Measurements from ENCODE around the gene USP9Y. TPM values are rescaled to one million over a fixed set of nuclear protein-coding genes. Genes with fewer than 3 reads are reported as not detected.

The USP9Y gene
- total RNA-seq, 1 donor from 2014 or later = not detected

GRCh38 chrY:12793999-12794398 is 93.0 kb downstream of the USP9Y start:
- ATAC-seq = no peak

DNA sequence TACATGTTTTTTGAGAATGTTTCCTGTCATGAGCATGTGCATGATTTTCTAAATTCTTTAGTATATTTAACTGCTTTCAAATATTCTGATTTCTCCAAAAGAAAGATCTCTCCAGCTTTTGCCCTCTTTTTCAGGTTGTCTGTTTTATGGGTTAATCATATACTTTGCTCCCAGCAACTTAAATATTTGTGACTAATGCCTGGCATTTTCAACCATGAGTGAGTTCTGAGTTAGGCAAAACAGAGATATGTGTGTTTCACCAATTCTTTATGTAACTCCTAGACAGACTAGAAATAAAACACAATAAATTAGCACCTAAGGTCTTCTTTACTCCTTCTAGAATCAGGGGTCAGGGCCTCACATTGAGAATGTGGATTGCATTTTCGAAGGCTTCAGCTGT is 107.0 kb downstream of the USP9Y start:
- no peak for ATAC-seq

GRCh38 chrY:12809034-12809433 is 108.0 kb downstream of the USP9Y start:
- no peak for ATAC-seq

DNA sequence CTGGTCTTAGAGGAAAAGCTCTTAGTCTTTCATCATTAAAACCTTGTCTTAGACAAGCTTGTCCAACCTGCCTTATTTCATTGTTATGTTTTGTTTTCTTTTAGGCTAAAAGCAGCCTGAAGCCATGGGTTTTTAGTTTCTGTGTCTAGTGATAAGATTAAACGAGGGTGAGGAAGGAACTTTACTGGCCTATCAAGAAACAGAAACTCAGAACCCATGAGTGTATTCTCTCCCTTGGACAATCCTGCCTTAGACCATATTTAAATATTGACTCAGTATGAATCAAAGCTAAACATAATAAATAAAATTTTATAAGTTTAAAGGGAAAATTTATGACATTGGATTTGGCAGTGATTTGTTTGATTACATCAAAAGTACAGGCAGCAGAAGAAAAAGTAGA is 122.4 kb downstream of the USP9Y start:
- ATAC-seq = no peak

DNA sequence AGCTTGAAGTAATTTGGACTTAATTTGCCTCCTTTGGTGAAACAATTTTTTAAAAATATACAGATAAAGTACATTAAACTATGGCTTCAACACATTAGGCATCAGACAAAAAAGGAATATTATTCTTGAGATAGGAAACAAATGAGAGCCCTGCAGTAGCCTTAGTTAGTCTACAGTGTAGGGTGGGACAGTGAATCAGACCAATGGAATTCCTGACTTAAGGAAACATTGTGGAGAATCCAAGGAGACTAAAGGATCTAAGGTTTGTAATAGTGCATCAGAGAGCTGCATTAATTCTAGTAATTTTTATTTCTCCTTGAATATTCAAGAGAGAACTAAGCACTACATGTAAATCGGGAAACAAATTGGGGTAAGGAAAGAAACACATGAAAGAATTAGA is 125.8 kb downstream of the USP9Y start:
- ATAC-seq = no peak

DNA sequence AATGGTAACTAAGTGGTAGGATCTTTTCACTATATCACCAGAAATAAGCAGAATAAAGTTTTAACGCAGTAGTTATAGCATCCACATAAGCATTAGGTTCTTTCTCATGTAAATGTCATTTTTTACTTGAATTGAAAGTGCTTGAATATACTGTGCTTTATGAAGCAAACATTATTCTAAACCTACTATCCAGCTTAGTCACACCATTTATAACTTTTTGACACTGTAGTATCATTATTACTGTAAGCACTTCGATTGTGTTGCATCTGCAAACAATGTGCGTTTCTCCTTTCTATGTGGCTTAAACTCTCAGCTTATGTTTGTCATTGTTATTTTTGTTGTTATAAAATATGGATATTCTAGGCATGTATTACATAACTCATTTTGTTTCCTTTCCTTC is 132.3 kb downstream of the USP9Y start:
- ATAC-seq = no peak

- ATAC-seq = no peak
These were observed 136.5 kb downstream of the USP9Y start for GRCh38 chrY:12837550-12837949.

GRCh38 chrY:12841368-12841767 is 140.3 kb downstream of the USP9Y start:
- ATAC-seq = no peak

GRCh38 chrY:12846793-12847192 is 145.8 kb downstream of the USP9Y start:
- no peak for ATAC-seq

DNA sequence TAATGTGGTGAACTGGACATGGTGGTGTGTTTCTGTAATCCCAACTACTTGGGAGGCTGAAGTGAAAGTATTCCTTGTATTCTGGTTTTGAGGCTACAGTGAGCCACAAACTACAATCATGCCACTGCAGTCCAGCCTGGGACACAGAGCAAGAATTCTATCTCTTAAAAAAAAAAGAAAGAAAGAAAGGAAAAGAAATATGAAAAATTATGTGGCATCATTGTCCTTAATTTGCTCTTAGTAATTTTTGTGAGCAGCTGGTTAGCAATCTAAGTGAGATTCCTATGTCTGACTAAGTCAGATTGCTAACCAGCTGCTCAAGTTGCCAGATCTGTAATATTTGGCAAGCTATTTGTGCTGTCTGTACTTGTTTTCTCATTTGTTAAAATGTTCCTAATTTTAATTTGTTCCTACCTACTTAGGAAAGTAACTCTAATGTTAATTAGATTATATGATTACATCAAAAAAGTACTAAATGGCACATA is 154.8 kb downstream of the USP9Y start:
- ATAC-seq = no peak

DNA sequence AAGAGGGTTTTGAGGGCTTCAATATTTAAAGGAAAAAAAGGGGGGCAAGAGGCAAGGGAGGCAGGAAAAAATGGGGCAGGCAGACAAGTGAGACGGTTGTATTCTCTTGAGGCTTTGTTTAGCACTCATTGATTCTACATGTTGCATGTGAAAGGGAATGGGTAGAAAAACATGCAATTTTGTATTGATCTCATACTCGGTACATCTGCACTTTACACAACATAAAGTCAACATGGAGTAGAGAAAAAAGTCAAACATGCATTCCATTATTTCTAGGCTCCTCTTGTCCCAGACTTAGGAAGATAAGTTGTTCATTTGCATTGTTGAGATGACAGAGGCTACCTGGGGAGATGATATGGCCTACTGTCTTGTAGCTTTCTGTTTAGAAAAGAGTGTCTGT is 166.9 kb downstream of the USP9Y start:
- no peak for ATAC-seq

DNA sequence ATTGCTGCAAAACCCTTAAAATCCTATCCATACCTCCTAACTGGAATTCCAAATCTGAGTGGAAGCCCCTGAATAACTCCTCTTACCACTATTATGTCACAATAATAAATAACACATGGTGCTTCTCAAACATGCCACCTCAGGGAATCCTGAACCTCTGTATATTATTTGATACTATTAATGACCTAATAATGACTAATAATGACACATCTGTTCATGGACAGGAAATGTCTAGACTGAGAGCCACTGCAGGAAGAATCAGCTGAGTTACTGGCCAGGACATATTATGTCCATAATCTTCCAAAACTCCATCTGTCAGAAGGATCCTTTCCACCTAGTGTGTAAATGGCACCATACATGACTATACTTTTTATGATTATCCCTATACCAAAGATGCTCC is 195.9 kb downstream of the USP9Y start:
- ATAC-seq = no peak

- no peak for ATAC-seq
These were observed 197.6 kb downstream of the USP9Y start for GRCh38 chrY:12898604-12899003.

DNA sequence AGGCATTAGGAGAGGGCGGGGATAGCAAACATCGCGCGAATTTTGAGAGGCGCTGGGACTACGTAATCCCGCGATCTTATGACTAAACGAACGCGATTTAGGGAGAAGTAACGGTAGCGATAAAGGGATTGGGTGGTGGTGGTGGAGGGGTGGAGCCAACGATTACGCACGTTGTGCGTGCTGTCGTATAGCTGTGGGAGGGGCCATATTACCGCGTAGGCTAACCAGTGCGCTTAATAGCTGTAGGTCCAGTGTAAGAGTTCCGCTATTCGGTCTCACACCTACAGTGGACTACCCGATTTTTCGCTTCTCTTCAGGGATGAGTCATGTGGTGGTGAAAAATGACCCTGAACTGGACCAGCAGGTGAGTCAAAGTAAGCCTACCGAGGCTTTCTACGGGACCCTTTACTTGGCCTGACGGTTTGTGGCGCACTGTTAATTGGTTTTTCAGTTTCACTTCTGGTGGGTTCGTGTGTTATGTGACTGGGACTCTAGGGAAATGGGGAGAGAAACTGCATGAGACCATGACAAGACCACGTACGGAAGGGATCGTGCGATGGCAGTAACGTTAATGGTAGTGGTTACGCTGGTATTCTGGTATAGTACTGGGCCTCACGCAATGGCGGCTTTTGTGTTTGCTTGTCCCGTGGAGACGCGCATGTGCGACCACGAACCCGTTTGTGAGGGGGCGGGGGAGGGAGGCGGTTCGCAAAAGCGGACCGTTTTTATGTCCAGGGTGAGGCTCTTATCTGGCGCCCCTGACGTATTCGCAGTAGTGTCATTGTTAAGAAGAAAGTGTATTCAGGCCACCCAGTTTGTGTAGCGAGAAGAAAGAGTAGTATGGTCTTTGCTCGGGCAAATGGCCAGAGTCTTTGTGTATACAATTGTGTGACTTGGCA is 203.8 kb downstream of the USP9Y start, which contains the start of gene DDX3Y:
TSS of gene DDX3Y (plus strand) at position 251 of the 899 bp plus-strand sequence. CDS start at position 320, 69 bp downstream.
- no peak for ATAC-seq

- ATAC-seq = no peak
These were observed 204.5 kb downstream of the USP9Y start for GRCh38 chrY:12905517-12905872.

DNA sequence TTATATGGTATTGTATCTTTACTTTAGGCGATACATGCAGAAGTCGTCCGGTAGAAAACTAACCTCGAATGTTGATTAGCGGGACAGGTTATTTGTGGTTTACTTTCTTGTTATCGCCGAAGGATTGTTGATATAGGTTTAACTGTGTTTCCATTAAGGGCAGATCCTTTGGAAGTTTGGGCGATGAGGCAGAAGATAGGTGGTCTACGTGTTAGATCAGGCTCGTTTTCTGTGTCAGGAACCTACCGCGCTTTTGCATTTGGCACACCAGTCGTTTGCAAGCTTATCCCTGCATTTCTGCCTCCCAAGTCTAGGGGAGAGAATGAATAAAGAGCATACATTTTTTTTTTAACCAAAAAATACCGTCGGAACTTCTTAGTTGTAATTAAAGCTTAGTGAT is 204.9 kb downstream of the USP9Y start:
- no peak for ATAC-seq

Other genes with a start within 250 kb of the USP9Y start
- gene DDX3Y, start 203.6 kb downstream of the USP9Y start, total RNA-seq = not detected